HG02642 (cell line): Measurements from ENCODE around the gene EPS15.

Source experiments
- ATAC-seq: cut with Tn5 transposase; IDR thresholded peaks from one replicate; pipeline ENCODE4 v1.9.1; 2021; ENCODE audit warnings: mild to moderate bottlenecking; ENCODE audit not compliant: unreplicated experiment, poor library complexity

The EPS15 gene

DNA sequence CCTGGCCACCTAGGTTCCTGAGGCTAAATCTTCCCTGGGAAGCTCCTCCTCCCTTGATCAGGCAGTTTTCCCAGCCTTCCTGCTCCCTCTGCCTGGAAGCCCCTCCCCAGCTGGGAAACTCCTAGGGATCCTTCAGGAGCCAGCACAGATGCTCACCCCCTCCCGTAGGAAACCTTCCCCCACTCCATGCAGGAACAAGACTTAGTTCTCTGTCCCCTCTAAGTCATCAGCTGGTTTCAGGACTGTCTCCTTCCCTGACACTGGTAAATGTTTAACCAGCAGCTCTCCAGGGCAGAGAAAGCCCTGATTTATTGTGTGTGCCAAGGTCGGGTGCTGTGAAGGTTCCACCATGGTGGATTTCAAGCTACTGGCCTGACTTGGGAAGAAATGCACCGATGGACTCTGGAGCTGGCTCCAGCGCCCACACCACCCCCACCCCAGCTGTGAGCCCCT lies 213.7 kb downstream of the EPS15 start:
- ATAC-seq, result no peak

DNA sequence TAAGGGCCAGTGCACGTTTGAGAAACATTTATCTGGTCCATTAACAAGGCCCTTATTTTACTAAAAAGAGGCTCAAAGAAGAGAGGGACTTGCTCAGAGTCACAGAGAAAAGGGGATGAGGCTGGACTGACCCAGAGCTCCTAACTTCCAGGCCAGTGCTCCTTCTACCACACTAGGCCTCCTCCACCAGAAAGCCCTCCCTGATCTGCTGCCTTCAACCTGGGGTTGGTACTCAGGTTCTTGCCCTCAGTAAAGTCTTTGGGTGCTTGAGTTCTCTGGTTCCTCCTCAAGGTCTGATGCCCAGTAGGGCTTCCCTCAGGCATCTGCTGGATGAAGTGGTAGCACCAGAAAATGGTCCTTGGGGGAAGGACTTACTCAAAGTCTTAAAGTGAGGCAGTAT lies 214.7 kb downstream of the EPS15 start:
- no peak for ATAC-seq
